Activated CD4-positive, CD25-positive, alpha-beta regulatory T cell treated with anti-CD3 and anti-CD28 coated beads, Interleukin-2, amount 50 U/mL, for 16 hours (primary cell): Measurements from ENCODE around the gene C17orf75.

Experiments used
- DNase-seq: peaks from one replicate; pipeline ENCODE4 v3.0.0-alpha.2; 2020; ENCODE audit warnings: low read depth, low spot score

Gene C17orf75

GRCh38 chr17:32305049-32305448, 36.9 kb downstream of the C17orf75 start:
- no peak for DNase-seq

DNA sequence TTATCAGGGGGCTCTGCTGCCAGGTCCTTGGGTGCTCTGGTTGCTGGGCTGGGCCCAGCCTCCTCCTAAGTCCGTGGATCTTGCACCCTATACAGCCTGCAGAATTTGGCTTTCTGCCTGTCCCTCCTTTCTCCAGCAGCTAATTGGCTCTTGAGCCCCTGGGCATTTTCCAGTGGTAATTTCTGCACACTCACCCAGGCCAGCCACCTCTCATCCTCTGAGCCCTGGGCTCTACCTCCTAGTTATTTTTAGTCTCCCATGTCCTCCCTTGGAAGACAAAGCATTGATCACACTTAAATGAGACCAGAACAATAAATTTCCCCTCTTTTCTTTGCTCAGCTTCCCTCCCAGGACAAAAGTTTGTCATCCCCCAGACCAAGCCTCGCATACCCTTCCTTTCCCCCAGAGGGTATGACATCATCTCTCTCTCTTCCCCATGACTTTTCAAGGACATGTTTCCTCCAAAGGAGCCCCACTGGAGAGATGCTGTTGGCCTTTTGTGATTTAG, 38.1 kb downstream of the C17orf75 start:
- DNase-seq: no peak

DNA sequence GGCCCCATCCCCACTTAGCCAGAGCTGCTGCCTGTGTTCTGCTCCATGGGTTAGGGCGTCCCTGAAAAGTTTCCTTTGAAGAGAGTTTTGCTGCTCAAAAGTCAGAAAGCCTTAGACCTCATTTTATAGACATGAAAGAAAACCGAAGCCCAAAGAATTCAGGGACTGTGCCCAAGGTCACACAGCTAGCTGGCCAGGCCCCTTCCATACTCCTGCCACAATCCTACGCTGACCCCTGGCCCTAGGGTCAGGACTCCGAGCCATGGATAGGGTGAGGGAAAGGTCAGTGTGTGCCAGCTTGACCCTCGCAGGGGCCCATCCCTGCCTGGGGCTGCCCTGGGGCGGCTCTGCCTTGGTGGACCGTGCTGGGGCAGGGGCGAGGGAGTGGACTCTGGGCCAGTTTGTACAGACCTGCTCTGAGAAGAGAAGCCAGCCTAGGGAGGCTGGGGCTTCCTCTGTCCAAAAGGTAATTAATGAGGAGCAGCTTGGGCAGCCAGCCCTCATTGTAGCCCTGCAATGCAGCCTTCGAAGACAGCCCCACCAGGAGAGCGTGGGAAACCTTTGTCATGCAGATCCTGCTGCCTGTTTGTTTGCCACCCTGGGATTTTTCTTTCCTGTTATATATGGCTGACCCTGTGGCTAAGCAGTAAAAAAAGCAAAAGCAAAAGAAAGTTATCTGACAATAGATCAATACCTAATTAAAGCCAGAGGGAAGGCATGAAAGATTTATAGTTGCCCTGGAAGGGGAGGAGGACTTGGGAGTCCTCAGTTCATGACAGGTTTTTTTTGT, 38.9 kb downstream of the C17orf75 start:
- no peak for DNase-seq

DNA sequence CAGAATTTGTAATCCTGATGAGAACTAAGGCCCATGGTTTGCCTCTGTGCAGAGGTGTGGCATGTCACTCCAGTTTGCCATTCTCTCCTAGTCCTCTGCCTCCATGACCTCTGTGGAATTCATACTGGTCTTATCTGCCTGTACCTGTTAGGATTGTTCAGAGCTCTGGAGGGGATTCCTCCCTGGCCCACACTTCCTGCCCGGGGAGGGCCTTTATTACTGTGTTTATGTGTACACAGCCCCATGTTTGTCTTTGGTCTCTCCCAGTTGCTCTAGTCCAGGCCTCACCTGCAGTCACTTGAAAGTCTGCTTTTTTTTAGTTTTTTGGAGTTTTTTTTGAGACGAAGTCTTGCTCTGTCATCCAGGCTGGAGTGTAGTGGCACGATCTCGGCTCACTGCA, 39.9 kb downstream of the C17orf75 start:
- DNase-seq: no peak

- no peak for DNase-seq
These were observed 42.3 kb downstream of the C17orf75 start for GRCh38 chr17:32299580-32300164.

- DNase-seq: no peak
These were observed 43.0 kb downstream of the C17orf75 start for GRCh38 chr17:32298721-32299579.

DNA sequence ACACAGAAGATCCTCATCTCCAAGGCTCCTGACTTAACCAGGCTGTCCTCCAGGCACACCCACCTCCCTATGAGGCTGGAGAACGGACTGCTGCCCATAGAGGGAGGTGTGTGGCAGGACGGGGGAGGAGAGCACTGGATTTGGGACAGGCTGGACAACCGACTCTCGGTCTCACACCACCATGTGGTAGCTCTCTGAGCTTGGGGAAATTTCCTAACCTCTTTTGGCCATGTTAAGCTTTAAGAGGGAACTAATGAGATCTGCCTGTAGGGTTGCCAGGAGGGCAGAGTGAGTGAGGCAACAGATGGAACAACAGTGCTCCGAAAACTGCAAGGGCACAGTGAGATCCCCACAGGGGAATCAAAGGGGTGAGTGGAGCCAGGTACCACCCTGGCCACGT, 43.7 kb downstream of the C17orf75 start:
- no peak for DNase-seq

GRCh38 chr17:32297860-32298259, 44.1 kb downstream of the C17orf75 start:
- no peak for DNase-seq

DNA sequence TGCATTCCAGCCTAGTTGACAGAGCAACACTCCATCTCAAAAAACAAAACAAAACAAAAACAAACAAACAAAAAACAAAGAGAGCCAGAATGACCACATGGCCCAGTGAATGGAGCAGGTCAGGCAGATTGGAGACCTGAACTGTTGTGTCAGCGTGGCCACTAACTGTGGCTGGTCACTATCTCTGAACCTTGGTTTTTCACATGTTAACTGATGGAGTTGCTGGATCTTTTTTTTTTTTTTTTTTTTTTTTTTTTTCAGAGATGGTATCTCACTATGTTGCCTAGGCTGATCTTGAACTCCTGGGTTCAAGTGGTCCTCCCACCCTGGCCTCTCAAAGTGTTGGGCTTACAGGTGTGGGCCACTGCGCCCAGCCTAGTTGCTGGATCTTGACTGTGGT, 44.5 kb downstream of the C17orf75 start:
- no peak for DNase-seq

DNA sequence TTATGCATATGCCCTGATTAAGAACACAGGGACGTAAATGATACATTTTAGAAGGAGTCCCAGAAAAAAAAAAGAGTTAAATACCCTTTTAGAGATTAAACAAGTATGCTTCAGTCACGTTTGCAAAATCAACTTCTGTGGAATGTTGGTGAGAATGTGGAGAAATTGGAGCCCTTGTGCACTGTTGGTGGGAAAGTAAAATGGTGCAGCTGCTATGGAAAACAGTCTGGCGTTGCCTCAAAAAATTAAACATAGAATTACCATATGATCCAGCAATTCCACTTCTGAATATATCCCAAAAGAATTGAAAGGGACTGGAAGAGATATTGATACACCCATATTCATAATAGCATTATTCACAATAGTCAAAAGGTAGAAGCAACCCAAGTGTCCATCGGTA, 49.9 kb downstream of the C17orf75 start:
- DNase-seq: no peak

- DNase-seq: no peak
These were observed 52.4 kb downstream of the C17orf75 start for GRCh38 chr17:32289471-32290070.

DNA sequence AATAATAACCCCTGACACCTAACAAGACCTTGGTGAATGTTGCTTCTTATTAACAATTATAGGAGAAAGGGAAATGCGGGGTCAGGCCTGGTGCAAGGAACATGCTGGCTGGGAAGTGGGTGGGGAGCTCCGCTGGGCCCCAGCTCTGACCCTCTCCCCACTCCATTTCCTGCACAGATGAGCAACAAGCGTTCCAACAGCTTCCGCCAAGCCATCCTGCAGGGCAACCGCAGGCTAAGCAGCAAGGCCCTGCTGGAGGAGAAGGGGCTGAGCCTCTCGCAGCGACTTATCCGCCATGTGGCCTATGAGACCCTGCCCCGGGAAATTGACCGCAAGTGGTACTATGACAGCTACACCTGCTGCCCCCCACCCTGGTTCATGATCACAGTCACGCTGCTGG, 53.4 kb downstream of the C17orf75 start:
- DNase-seq: no peak

DNA sequence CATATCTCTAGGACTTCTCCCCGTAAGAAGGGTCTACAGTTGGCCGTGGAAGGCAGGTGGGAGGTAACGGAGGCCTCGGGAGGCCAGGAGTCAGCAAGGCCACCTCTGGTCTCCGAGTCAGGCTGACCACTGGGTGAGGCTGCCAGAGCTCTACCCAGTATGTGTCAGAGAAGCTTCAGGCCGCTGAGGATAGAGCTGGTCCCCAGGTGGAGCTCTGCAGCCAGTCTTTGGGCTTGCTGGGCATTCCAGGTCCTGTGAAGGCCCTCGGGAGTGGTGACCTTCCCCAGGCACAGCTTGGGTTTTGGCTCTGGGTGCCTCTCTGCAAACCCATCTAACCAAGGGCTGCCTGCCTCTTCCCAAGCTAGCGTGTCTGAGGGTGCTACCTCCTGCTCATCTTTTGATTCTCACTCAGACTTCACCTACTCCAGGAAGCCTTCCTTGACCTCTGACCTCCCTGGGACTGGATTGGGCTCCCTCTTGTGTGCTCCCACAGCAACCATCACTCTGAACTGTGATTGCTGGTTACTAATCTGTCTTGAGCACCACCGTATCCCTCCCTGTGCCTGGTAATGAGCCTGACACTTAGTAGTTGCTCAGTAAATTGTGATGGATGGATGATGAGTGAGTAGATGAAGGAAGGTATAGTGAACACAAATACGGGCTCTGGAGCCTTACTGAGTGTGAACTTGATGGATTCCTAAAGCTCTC, 54.0 kb downstream of the C17orf75 start:
- DNase-seq: no peak

GRCh38 chr17:32286518-32286900, 55.5 kb downstream of the C17orf75 start:
- DNase-seq: no peak

DNA sequence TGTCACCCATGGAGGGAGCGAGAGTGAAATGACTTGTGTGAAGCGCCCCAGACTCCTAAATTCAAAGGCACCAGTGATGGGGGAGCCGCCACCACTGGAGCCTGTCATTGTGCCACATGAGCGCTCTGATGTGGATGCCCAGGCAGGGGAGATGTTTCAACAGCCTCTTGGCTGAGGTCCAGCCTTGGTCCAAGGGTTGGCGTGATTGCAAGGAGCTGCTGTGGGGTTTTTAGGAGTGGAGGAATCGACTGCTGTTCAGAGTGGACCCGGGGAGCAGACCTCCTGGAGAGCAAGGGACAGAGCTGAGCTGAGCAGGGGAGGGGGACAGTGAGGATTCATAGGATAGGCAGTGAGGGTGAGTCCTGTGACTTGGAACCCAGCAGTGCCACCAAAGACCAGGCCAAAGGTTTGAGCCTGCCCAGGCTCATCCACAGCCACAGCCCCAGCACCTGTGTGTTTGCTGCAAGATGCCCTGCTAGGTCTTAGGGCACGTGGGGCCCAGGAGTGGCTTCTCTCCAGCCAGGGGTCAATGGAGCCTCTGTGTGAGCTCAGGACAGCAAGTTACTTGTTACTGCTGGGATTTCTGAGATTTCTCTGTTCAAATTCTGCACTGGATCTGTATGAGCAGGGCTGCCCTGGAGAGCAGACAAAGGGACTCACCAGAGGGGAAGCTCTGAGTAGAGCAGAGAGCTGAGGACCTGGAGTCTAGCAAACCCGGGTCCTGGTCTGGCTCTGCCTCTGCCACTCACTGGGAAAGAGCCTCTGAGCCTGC, 56.0 kb downstream of the C17orf75 start:
- DNase-seq: no peak

DNA sequence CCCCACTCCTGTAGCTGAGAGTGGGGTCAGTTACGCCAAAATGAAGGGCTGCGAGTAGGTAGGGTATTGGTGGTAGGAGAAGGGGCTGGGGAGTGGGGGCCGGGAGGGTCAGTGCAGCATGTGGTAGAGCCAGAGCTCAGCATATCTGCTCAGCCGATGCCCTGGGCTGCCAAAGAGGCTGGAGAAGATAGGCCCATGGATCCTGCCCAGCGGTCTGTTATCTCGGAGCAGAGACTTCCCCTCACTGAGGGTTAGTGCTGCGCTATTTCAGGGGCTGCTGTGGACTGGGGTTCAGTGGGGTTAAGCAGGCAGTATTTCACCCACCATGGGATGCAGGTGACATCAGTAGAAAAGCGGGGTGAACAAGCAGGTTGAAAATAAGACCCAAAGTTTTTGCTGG, 56.7 kb downstream of the C17orf75 start:
- DNase-seq: no peak

DNA sequence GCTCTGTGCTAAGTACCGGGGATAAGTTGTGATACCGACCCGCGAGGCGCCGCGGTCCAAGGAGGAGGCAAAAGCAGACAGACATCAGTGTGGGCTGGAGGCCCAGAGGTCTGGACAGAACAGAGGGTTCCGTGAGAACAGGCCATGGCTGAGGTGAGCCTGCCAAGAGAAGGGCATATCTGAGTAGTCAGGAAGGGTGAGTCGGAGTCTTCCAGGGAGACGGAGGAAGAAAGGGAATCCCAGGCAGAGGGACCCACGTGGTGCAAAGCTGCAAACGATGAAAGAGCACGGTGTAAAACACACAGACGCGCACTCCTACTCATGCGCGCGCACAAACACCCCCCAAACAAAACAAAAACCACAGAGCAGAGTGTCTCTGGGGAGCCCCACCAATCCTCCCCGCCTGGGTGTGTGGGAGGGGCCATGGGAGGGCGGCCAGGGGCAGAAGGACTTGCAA, 58.2 kb downstream of the C17orf75 start:
- no peak for DNase-seq

- DNase-seq: no peak
These were observed 60.9 kb downstream of the C17orf75 start for GRCh38 chr17:32281011-32281451.

GRCh38 chr17:32279891-32280716, 61.9 kb downstream of the C17orf75 start:
- no peak for DNase-seq
